ENCODE measurements around the gene C15orf40. TPM values are rescaled to one million over a fixed set of nuclear protein-coding genes. Genes with fewer than 3 reads are reported as not detected.

Gene C15orf40
- total RNA-seq, 4 donors from 2014 or later, result 7.0 to 11.8 (median 9.1) TPM

DNA sequence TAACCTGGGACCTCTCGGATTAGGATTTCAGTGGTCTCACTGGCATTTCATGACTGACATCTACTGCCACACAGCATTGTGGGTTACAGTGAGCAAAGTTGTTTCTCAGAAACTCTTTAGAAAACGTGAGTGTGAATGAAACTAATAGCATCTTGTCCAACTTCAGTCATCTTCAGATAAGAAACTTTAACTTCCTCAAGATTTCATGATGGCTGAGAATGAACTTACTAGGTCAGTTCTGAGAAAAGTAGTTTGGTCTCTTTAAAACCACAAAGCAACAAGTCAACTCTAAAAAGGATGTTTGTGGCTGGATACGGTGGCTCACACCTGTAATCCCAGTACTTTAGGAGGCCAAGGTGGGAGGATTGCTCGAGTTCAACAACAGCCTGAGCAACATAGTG is 44.8 kb downstream of the C15orf40 start:
- no peak for DNase-seq (ENCODE audit: extremely low spot score)
- intact Hi-C loops (cut with DNase I), result no loop called here
- WGBS, result 65% methylated on average over 4 of the region's 4 CpGs
- no peaks in the 10 kb centered on the region for H3K9me3 ChIP-seq
- no peaks in the 10 kb centered on the region for H3K27me3 ChIP-seq
- no peaks in the 10 kb centered on the region for H3K36me3 ChIP-seq
- H3K4me3 ChIP-seq, result no peak overlapping the region
- H3K4me1 ChIP-seq, result peaks cover 0 to 10% (median 0%) of the 10 kb centered on the region in 4 donors
- TF ChIP-seq, protein P1, sequence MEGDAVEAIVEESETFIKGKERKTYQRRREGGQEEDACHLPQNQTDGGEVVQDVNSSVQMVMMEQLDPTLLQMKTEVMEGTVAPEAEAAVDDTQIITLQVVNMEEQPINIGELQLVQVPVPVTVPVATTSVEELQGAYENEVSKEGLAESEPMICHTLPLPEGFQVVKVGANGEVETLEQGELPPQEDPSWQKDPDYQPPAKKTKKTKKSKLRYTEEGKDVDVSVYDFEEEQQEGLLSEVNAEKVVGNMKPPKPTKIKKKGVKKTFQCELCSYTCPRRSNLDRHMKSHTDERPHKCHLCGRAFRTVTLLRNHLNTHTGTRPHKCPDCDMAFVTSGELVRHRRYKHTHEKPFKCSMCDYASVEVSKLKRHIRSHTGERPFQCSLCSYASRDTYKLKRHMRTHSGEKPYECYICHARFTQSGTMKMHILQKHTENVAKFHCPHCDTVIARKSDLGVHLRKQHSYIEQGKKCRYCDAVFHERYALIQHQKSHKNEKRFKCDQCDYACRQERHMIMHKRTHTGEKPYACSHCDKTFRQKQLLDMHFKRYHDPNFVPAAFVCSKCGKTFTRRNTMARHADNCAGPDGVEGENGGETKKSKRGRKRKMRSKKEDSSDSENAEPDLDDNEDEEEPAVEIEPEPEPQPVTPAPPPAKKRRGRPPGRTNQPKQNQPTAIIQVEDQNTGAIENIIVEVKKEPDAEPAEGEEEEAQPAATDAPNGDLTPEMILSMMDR (IDR thresholded peaks at IDR 0.05), result no peak
- no peak overlapping the region for H3K27ac ChIP-seq (replicated peaks in 1 of 4)

DNA sequence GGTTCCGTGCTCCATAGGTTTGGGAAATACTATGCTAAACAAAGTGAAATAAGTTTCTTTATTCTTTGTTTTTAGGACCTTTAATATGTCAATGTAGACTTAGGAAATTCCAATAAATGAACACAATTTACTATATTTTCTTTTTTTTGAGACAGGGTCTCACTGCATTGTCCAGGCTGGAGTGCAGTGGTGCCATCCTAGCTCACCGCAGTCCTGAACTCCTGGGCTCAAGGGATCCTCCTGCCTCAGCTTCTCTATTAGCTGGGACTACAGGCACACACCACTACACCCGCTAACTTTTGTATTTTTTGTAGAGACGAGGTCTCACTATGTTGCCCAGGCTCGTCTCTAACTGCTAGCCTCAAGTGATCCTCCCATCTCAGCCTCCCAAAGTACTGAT is 46.5 kb downstream of the C15orf40 start:
- 96% methylated on average over 5 of the region's 5 CpGs for WGBS
- no peaks in the 10 kb centered on the region for H3K9me3 ChIP-seq
- no peak for TF ChIP-seq POLR2AphosphoS5 (IDR thresholded peaks at IDR 0.05)
- TF ChIP-seq POLR2A (IDR thresholded peaks at IDR 0.05; ENCODE audit: low read depth), result no peak
- no peak for TF ChIP-seq EP300 (IDR thresholded peaks at IDR 0.05)
- TF ChIP-seq, protein P1 (IDR thresholded peaks at IDR 0.05), result no peak
- intact Hi-C loops (cut with DNase I), result no loop called here
- H3K4me1 ChIP-seq, result peaks cover 0 to under 1% (median 0%) of the 10 kb centered on the region in 4 donors
- H3K4me3 ChIP-seq, result no peak overlapping the region
- no peaks in the 10 kb centered on the region for H3K36me3 ChIP-seq
- H3K27me3 ChIP-seq, result no peaks in the 10 kb centered on the region
- H3K27ac ChIP-seq (replicated peaks in 1 of 4), result no peak overlapping the region
- DNase-seq (ENCODE audit: extremely low spot score), result no peak

DNA sequence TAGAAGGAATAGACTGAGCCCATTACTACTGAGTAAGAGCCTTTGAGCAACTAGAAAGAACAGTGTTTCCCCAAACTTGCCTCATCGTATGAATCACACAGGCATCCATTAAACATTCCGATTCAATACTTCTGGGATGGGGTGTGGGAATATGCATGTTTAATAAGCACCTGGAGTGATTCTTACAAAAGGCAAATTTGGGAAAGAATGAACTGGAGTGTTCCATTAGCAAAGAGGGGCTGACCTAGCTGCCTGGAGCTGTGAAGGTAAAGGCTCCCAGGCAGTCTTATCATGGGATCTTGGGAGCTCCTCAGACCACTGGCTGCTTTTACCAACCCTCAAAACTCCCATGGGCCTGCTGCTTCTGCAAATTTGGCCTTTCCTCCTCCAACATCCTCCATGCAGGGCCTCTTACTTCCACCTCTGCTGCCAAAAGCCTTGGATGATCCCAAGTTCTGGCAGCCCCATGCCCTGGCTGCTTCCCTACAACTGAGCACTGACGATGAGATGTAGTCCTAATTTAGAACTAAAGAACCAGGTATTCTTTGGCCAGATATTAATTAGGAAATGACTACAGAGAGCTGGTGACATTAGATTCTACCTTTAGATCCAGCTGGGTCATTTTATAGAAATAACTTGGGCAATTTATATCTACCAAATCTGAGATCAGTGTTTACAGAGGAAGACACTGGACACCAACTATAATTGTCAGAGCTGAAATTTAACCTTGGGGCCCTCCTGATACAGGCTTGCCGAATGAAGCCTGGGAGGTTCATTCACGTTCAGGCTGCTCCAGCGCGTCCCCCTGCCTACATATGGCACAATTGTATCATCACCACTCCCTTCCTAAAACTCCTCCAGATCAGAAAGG is 47.7 kb downstream of the C15orf40 start:
- TF ChIP-seq POLR2AphosphoS5 (IDR thresholded peaks at IDR 0.05) (no peak), EP300 (IDR thresholded peaks at IDR 0.05) (no peak), POLR2A (IDR thresholded peaks at IDR 0.05; ENCODE audit: low read depth) (no peak)
- TF ChIP-seq, protein P1 (IDR thresholded peaks at IDR 0.05), result no peak
- Histone ChIP-seq H3K36me3 (no peaks in the 10 kb centered on the region), H3K4me1 (no peaks in the 10 kb centered on the region), H3K27me3 (no peaks in the 10 kb centered on the region), H3K27ac (replicated peaks in 1 of 4) (no peak overlapping the region), H3K4me3 (no peak overlapping the region), H3K9me3 (no peaks in the 10 kb centered on the region)
- intact Hi-C loops (cut with DNase I), result no loop called here
- DNase-seq (ENCODE audit: extremely low spot score), result no peak
- WGBS, result 88% methylated on average over 7 of the region's 7 CpGs

DNA sequence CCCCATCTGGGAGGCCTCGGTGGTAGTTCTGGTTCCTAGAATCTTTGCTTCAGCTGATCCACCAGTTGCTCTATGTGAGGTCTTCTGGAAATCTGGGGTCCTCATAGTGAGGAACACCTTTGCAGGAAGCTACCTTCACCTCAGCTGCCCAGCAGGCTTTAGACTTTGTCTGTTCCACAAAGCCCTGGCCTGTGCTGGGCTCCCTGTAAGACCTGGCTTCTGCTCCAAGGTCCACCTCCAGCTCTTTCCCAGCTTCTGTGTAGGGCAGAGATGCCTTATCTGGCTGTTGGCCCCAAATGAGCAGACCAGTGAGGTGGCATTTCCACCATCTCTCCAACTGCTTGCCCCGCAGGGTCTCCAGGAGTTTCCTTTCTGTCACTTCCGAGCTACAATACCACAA is 50.7 kb downstream of the C15orf40 start:
- intact Hi-C loops (cut with DNase I), result no loop called here
- no peaks in the 10 kb centered on the region for H3K9me3 ChIP-seq
- H3K36me3 ChIP-seq, result no peaks in the 10 kb centered on the region
- no peak for DNase-seq (ENCODE audit: extremely low spot score)
- H3K27ac ChIP-seq (replicated peaks in 1 of 4), result no peak overlapping the region
- no peaks in the 10 kb centered on the region for H3K4me1 ChIP-seq
- H3K27me3 ChIP-seq, result no peaks in the 10 kb centered on the region
- H3K4me3 ChIP-seq, result no peak overlapping the region
- no peak for TF ChIP-seq EP300 (IDR thresholded peaks at IDR 0.05)
- TF ChIP-seq POLR2AphosphoS5 (IDR thresholded peaks at IDR 0.05), result no peak
- TF ChIP-seq, protein P1 (IDR thresholded peaks at IDR 0.05), result no peak
- TF ChIP-seq POLR2A (IDR thresholded peaks at IDR 0.05; ENCODE audit: low read depth), result no peak
- WGBS, result 83% methylated on average over 3 of the region's 3 CpGs

DNA sequence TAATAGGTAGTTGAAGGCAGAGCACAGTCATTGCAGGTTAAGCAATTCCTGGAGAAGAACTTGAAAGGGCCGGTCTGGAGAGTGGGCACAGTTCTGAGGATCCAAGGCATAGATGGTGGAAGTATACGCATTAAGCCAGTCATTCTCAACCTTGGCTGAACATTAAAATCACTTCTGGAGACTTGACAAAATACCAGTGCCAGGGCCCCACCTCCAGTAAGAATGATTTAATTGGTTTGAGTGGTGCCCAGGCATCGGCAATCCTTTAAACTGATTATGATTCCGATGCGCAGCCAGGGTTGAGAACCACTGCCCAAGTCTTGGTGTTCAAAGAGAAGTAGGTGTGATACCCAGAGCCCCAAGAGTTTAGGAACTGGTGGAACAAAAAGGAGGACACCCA is 52.0 kb downstream of the C15orf40 start:
- Histone ChIP-seq H3K27ac (replicated peaks in 1 of 4) (no peak overlapping the region), H3K9me3 (no peaks in the 10 kb centered on the region), H3K4me3 (no peak overlapping the region), H3K36me3 (no peaks in the 10 kb centered on the region), H3K4me1 (no peaks in the 10 kb centered on the region), H3K27me3 (no peaks in the 10 kb centered on the region)
- TF ChIP-seq, protein P1 (IDR thresholded peaks at IDR 0.05), result no peak
- TF ChIP-seq EP300 (IDR thresholded peaks at IDR 0.05), result no peak
- TF ChIP-seq POLR2A (IDR thresholded peaks at IDR 0.05; ENCODE audit: low read depth), result no peak
- no peak for TF ChIP-seq POLR2AphosphoS5 (IDR thresholded peaks at IDR 0.05)
- 95% methylated on average over 5 of the region's 5 CpGs for WGBS
- no peak for DNase-seq (ENCODE audit: extremely low spot score)
- intact Hi-C loops (cut with DNase I), result no loop called here
